GM18909 (cell line): ENCODE data around the gene SRGAP3.

Experiments
- ATAC-seq: cut with Tn5 transposase; IDR thresholded peaks from one replicate; pipeline ENCODE4 v1.9.1; 2021; ENCODE audit warnings: mild to moderate bottlenecking; ENCODE audit not compliant: unreplicated experiment, poor library complexity

The SRGAP3 gene

GRCh38 chr3:9254764-9255163 lies 5.3 kb upstream of the SRGAP3 start:
- no peak for ATAC-seq

GRCh38 chr3:9253327-9253726 lies 3.9 kb upstream of the SRGAP3 start:
- no peak for ATAC-seq

GRCh38 chr3:9251055-9251786 lies 1.8 kb upstream of the SRGAP3 start:
- no peak for ATAC-seq

- ATAC-seq: no peak
These were observed 790 bp upstream of the SRGAP3 start for GRCh38 chr3:9250236-9250635.

GRCh38 chr3:9248522-9249271 lies 749 bp downstream of the SRGAP3 start:
- ATAC-seq: no peak

GRCh38 chr3:9247941-9248521 lies 1.4 kb downstream of the SRGAP3 start:
- no peak for ATAC-seq

GRCh38 chr3:9247361-9247940 lies 2.0 kb downstream of the SRGAP3 start:
- no peak for ATAC-seq

GRCh38 chr3:9246189-9246588 lies 3.3 kb downstream of the SRGAP3 start:
- no peak for ATAC-seq

GRCh38 chr3:9244495-9245183 lies 4.8 kb downstream of the SRGAP3 start:
- ATAC-seq: no peak

- ATAC-seq: no peak
These were observed 7.5 kb downstream of the SRGAP3 start for GRCh38 chr3:9241956-9242355.

GRCh38 chr3:9239680-9240079 lies 9.8 kb downstream of the SRGAP3 start:
- no peak for ATAC-seq

GRCh38 chr3:9238721-9239295 lies 10.6 kb downstream of the SRGAP3 start:
- no peak for ATAC-seq

GRCh38 chr3:9238276-9238675 lies 11.2 kb downstream of the SRGAP3 start:
- no peak for ATAC-seq

GRCh38 chr3:9233814-9234600 lies 15.4 kb downstream of the SRGAP3 start:
- no peak for ATAC-seq

- no peak for ATAC-seq
These were observed 16.3 kb downstream of the SRGAP3 start for GRCh38 chr3:9233101-9233500.

- no peak for ATAC-seq
These were observed 17.5 kb downstream of the SRGAP3 start for GRCh38 chr3:9231937-9232336.

- ATAC-seq: no peak
These were observed 18.0 kb downstream of the SRGAP3 start for GRCh38 chr3:9231471-9231870.

GRCh38 chr3:9231006-9231405 lies 18.4 kb downstream of the SRGAP3 start:
- ATAC-seq: no peak

GRCh38 chr3:9230596-9230995 lies 18.9 kb downstream of the SRGAP3 start:
- no peak for ATAC-seq
